ENCODE results near the gene C3orf18. TPM values are rescaled to one million over a fixed set of nuclear protein-coding genes. Genes with fewer than 3 reads are reported as not detected.
A peak's percentile ranks its signal among the peaks of the same experiment; 100 is the strongest.

C3orf18 gene
- total and polyA plus RNA-seq, 7 donors, result 1.8 to 28.0 (median 13.3) TPM

- Histone ChIP-seq H3K4me1 (peaks cover 0 to 56% (median 45%) of the 10 kb centered on the region in 4 donors), H3K9me3 (no peaks in the 10 kb centered on the region), H3K27ac (peak overlapping the region; percentile 89 to 98 (median 96)), H3K4me3 (no peak overlapping the region), H3K36me3 (peaks cover 0 to 4% (median under 1%) of the 10 kb centered on the region in 4 donors), H3K27me3 (no peaks in the 10 kb centered on the region)
- no peak for DNase-seq
- TF ChIP-seq, protein P1, sequence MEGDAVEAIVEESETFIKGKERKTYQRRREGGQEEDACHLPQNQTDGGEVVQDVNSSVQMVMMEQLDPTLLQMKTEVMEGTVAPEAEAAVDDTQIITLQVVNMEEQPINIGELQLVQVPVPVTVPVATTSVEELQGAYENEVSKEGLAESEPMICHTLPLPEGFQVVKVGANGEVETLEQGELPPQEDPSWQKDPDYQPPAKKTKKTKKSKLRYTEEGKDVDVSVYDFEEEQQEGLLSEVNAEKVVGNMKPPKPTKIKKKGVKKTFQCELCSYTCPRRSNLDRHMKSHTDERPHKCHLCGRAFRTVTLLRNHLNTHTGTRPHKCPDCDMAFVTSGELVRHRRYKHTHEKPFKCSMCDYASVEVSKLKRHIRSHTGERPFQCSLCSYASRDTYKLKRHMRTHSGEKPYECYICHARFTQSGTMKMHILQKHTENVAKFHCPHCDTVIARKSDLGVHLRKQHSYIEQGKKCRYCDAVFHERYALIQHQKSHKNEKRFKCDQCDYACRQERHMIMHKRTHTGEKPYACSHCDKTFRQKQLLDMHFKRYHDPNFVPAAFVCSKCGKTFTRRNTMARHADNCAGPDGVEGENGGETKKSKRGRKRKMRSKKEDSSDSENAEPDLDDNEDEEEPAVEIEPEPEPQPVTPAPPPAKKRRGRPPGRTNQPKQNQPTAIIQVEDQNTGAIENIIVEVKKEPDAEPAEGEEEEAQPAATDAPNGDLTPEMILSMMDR (IDR thresholded peaks at IDR 0.05), result no peak
- TF ChIP-seq POLR2AphosphoS5 (IDR thresholded peaks at IDR 0.05) (no peak), POLR2A (IDR thresholded peaks at IDR 0.05) (no peak), EP300 (IDR thresholded peaks at IDR 0.05) (no peak)
- WGBS, 2 donors, result 65 to 84% methylated on average over 1 of the region's 1 CpG
- intact Hi-C loops (cut with DNase I), result loop anchor here (1.0 kb wide), 1 partner anchor 30 kb away; the partner anchor contains the start of gene HEMK1
These were observed 32.2 kb upstream of the C3orf18 start for GRCh38 chr3:50599716-50600118.

- H3K9me3 ChIP-seq, result no peaks in the 10 kb centered on the region
- TF ChIP-seq POLR2AphosphoS5 (IDR thresholded peaks at IDR 0.05) (no peak), POLR2A (IDR thresholded peaks at IDR 0.05) (no peak), EP300 (IDR thresholded peaks at IDR 0.05) (no peak)
- TF ChIP-seq, protein P1 (IDR thresholded peaks at IDR 0.05), result no peak
- H3K4me3 ChIP-seq, result no peak overlapping the region
- peak overlapping the region; percentile 89 to 98 (median 96) for H3K27ac ChIP-seq
- intact Hi-C loops (cut with DNase I), result no loop called here
- H3K36me3 ChIP-seq, result no peaks in the 10 kb centered on the region
- WGBS, 2 donors, result 84 to 94% methylated on average over 6 of the region's 6 CpGs
- DNase-seq, result no peak
- no peaks in the 10 kb centered on the region for H3K27me3 ChIP-seq
- H3K4me1 ChIP-seq, result peaks cover 0 to 56% (median 45%) of the 10 kb centered on the region in 4 donors
These were observed 31.7 kb upstream of the C3orf18 start for GRCh38 chr3:50599115-50599715.

GRCh38 chr3:50594253-50594785, 26.8 kb upstream of the C3orf18 start:
- 29 to 33% methylated on average over 2 of the region's 2 CpGs for WGBS, 2 donors
- intact Hi-C loops (cut with DNase I), result no loop called here
- Histone ChIP-seq H3K36me3 (no peaks in the 10 kb centered on the region), H3K27ac (no peak overlapping the region), H3K4me3 (no peak overlapping the region), H3K9me3 (no peaks in the 10 kb centered on the region), H3K27me3 (no peaks in the 10 kb centered on the region), H3K4me1 (peaks cover 0 to 28% (median 14%) of the 10 kb centered on the region in 4 donors)
- DNase-seq, result no peak
- TF ChIP-seq POLR2A (IDR thresholded peaks at IDR 0.05), result no peak
- no peak for TF ChIP-seq POLR2AphosphoS5 (IDR thresholded peaks at IDR 0.05)

DNA sequence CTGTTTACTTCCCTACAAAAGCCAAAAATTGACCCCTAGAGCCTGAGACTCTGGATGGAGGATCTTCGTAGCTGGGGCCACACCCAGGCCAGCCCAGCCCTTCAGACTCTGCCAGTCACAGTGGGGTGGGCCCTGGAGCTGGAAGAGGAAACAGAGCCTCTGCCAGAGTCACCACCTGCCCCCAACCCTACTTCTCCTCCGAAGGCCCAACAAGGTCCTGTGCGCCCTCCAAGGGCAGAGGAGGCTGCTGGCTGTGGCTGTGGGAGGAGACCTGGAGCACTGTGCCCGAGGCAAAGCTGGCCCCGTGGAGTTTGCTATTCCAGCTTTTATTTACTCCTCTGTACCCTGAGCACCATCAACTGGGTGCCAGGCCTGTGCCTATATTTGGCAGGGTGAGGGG, 25.0 kb upstream of the C3orf18 start:
- DNase-seq, result no peak
- WGBS, 2 donors, result 13 to 29% methylated on average over 5 of the region's 5 CpGs
- Histone ChIP-seq H3K9me3 (no peaks in the 10 kb centered on the region), H3K4me1 (peaks cover 0 to 12% (median 6%) of the 10 kb centered on the region in 4 donors), H3K36me3 (no peaks in the 10 kb centered on the region), H3K4me3 (no peak overlapping the region), H3K27ac (no peak overlapping the region), H3K27me3 (no peaks in the 10 kb centered on the region)
- TF ChIP-seq POLR2AphosphoS5 (IDR thresholded peaks at IDR 0.05) (no peak), POLR2A (IDR thresholded peaks at IDR 0.05) (no peak), EP300 (IDR thresholded peaks at IDR 0.05) (no peak)
- TF ChIP-seq, protein P1 (IDR thresholded peaks at IDR 0.05), result no peak
- intact Hi-C loops (cut with DNase I), result no loop called here

GRCh38 chr3:50591196-50591741, 23.7 kb upstream of the C3orf18 start:
- Histone ChIP-seq H3K27ac (peak overlapping the region in 1 of 4 donors; percentile 45), H3K36me3 (no peaks in the 10 kb centered on the region), H3K4me1 (peaks cover 0 to 12% (median 6%) of the 10 kb centered on the region in 4 donors), H3K4me3 (no peak overlapping the region), H3K9me3 (no peaks in the 10 kb centered on the region), H3K27me3 (no peaks in the 10 kb centered on the region)
- intact Hi-C loops (cut with DNase I), result no loop called here
- WGBS, 2 donors, result 59 to 66% methylated on average over 9 of the region's 9 CpGs
- TF ChIP-seq, protein P1 (IDR thresholded peaks at IDR 0.05), result no peak
- TF ChIP-seq EP300 (IDR thresholded peaks at IDR 0.05) (no peak), POLR2AphosphoS5 (IDR thresholded peaks at IDR 0.05) (no peak), POLR2A (IDR thresholded peaks at IDR 0.05) (no peak)
- no peak for DNase-seq

Data from sigmoid colon (tissue), 7 donors.